K562 (cell line): ENCODE measurements around the gene USP27X. TPM values are rescaled to one million over a fixed set of nuclear protein-coding genes. Genes with fewer than 3 reads are reported as not detected.

Experiments
- ATAC-seq: fragments of 200-7000 bp; cut with Tn5 transposase; 3 replicates; pipeline ENCODE4 v1.9.1; 2020; ENCODE audit warnings: moderate library complexity
- BruUV-seq: library from RNA; stranded (reverse); fragments of 400-500 nt; replicated peaks from 2 replicates; lab custom pipeline; 2021; lab: Mats Ljungman, UMichigan
- CTCF ChIA-PET: fragments of 300-600 bp; formaldehyde crosslinking; extraction: SDS; loops from one replicate; lab custom pipeline; 2021; ENCODE audit warnings: low intra/inter-chr PET ratio; lab: Yijun Ruan, JAX
- POLR2A ChIA-PET: fragments of 300-600, 350-650 bp; sonication (Branson Sonifier 250); formaldehyde crosslinking; extraction: SDS; loops from one replicate; lab custom pipeline; 2021; ENCODE audit warnings: antibody characterized with exemption, inconsistent platforms; lab: Yijun Ruan, JAX
- DNase-seq, 4 experiments: peaks; one replicate each; pipeline versions ENCODE4 v3.0.0 to v3.0.0-alpha.2; 2011 to 2018; ENCODE audit warnings: low spot score in 3 of 4, mixed read lengths in 3 of 4; ENCODE audit errors: extremely low read depth in 1 of 4
- FAIRE-seq: peaks from 2 replicates; lab custom pipeline; 2011; peaks lifted over from hg19 to GRCh38; lab: Jason Lieb, UNC
- H2AFZ ChIP-seq: 2 replicates; pipeline ENCODE4 v1.6.0; 2011; ENCODE audit warnings: low read depth, low read length, control low read depth, inconsistent platforms
- H3K27ac ChIP-seq: fragments of 200-600 bp; 3 replicates; pipeline ENCODE4 v1.8.0; 2011; ENCODE audit warnings: low read depth, mild to moderate bottlenecking, control low read depth, inconsistent platforms, low read length, moderate library complexity, mixed read lengths; ENCODE audit errors: extremely low read depth
- H3K27me3 ChIP-seq, 2 experiments: fragments of 300-600 bp in 1 of 2; 2 replicates in 1 of 2; 3 replicates in 1 of 2; pipeline versions ENCODE4 v1.6.0 to v1.8.0; 2011; ENCODE audit warnings: inconsistent platforms in 2 of 2, low read length in 2 of 2, mild to moderate bottlenecking in 1 of 2, mixed read lengths in 1 of 2, moderate library complexity in 1 of 2; ENCODE audit not compliant: control insufficient read depth in 2 of 2, insufficient read depth in 2 of 2
- H3K36me3 ChIP-seq: fragments of 300-600 bp; 3 replicates; pipeline ENCODE4 v1.8.0; 2011; ENCODE audit warnings: mild to moderate bottlenecking, low read length, inconsistent platforms; ENCODE audit not compliant: control insufficient read depth, insufficient read depth
- H3K4me1 ChIP-seq, 2 experiments: fragments of 200-600 bp in 1 of 2; replicated peaks in 1 of 2; 2 replicates in 1 of 2; 3 replicates in 1 of 2; pipeline versions ENCODE4 v1.5.1 to v1.8.0; 2011; ENCODE audit warnings: inconsistent platforms in 2 of 2, low read length in 2 of 2, mild to moderate bottlenecking in 1 of 2, mixed read lengths in 1 of 2, moderate library complexity in 1 of 2; ENCODE audit not compliant: control insufficient read depth in 2 of 2, insufficient read depth in 2 of 2
- H3K4me2 ChIP-seq: 2 replicates; pipeline ENCODE4 v1.6.1; 2011; ENCODE audit warnings: low read length, control low read depth, inconsistent platforms, mixed read lengths; ENCODE audit not compliant: insufficient read depth
- H3K4me3 ChIP-seq: fragments of 200-600 bp; sonication (generic), shearing (Covaris generic); 2 replicates; pipeline ENCODE4 v1.5.1; 2016; ENCODE audit warnings: control low read depth, inconsistent platforms
- H3K79me2 ChIP-seq: fragments of 200-600 bp; 3 replicates; pipeline ENCODE4 v1.8.0; 2011; ENCODE audit warnings: low read length, inconsistent platforms; ENCODE audit not compliant: control insufficient read depth, insufficient read depth
- H3K9ac ChIP-seq, 2 experiments: 2 replicates each; pipeline versions ENCODE4 v1.6.0 to v1.6.1; 2011; ENCODE audit warnings: low read depth in 2 of 2, low read length in 2 of 2, control low read depth in 1 of 2, inconsistent platforms in 1 of 2, mild to moderate bottlenecking in 1 of 2, mixed read lengths in 1 of 2; ENCODE audit not compliant: insufficient read depth in 1 of 2
- H3K9me1 ChIP-seq: one replicate; pipeline ENCODE4 v1.6.0; 2011; ENCODE audit warnings: inconsistent platforms, mild to moderate bottlenecking, low read length, moderate library complexity; ENCODE audit not compliant: control insufficient read depth, insufficient read depth
- H3K9me3 ChIP-seq: replicated peaks from 2 replicates; pipeline ENCODE4 v1.5.1; 2011; ENCODE audit warnings: low read depth, low read length, inconsistent platforms; ENCODE audit not compliant: control insufficient read depth, insufficient read depth
- H4K20me1 ChIP-seq: replicated peaks from 2 replicates; pipeline ENCODE4 v1.6.1; 2011; ENCODE audit warnings: low read length, inconsistent platforms, mixed read lengths; ENCODE audit not compliant: control insufficient read depth, insufficient read depth
- BDP1 ChIP-seq: IDR thresholded peaks from 3 replicates; pipeline ENCODE4 v1.6.1; 2011; ENCODE audit not compliant: insufficient read length, insufficient read depth
- CHAMP1 ChIP-seq: fragments of 450-650 bp; IDR thresholded peaks from 2 replicates; pipeline ENCODE4 v1.6.1; 2016; ENCODE audit warnings: mild to moderate bottlenecking
- HOXB6 ChIP-seq: fragments of 250-450 bp; sonication (Bioruptor Pico); IDR thresholded peaks from 2 replicates; pipeline ENCODE4 v1.5.1; 2022; ENCODE audit warnings: mild to moderate bottlenecking, borderline replicate concordance
- IFI16 ChIP-seq: fragments of 250-450 bp; sonication (Bioruptor Pico); IDR thresholded peaks from 2 replicates; pipeline ENCODE4 v2.1.2; 2022; ENCODE audit warnings: mild to moderate bottlenecking, inconsistent platforms
- KHSRP ChIP-seq: fragments of 450-650 bp; IDR thresholded peaks from 2 replicates; pipeline ENCODE4 v1.6.1; 2017
- MEIS2 ChIP-seq: fragments of 450-650 bp; IDR thresholded peaks from 2 replicates; pipeline ENCODE4 v1.6.1; 2014; ENCODE audit warnings: mild to moderate bottlenecking; ENCODE audit not compliant: partially characterized antibody
- NR0B1 ChIP-seq: fragments of 450-650 bp; IDR thresholded peaks from one replicate; pipeline ENCODE4 v1.6.1; 2018; ENCODE audit warnings: mild to moderate bottlenecking, moderate library complexity; ENCODE audit not compliant: partially characterized antibody
- SUPT5H ChIP-seq: fragments of 450-650 bp; IDR thresholded peaks from 2 replicates; pipeline ENCODE4 v1.6.1; 2016
- TBP ChIP-seq: optimal IDR thresholded peaks from 2 replicates; pipeline ENCODE3; 2011; ENCODE audit warnings: low read depth, low read length, improper control_type of control experiment
- ZNF253 ChIP-seq: fragments of 250-450 bp; sonication (Bioruptor Pico); conservative IDR thresholded peaks from 2 replicates; pipeline ENCODE4 v1.6.1; 2021; ENCODE audit warnings: mild to moderate bottlenecking
- ZNF436 ChIP-seq: fragments of 250-450, 450-650 bp; sonication (Bioruptor Pico); formaldehyde crosslinking; IDR thresholded peaks from 2 replicates; pipeline ENCODE4 v1.7.0; 2020; ENCODE audit warnings: mild to moderate bottlenecking
- ZNF57 ChIP-seq: fragments of 450-650 bp; formaldehyde crosslinking; IDR thresholded peaks from 2 replicates; pipeline ENCODE4 v1.4.0; 2020; ENCODE audit warnings: mild to moderate bottlenecking, moderate library complexity
- ZNF77 ChIP-seq: fragments of 250-450 bp; sonication (Bioruptor Pico); IDR thresholded peaks from 2 replicates; pipeline ENCODE4 v1.5.0; 2020
- WGBS: fragments of 100-300 bp; shearing (Covaris generic); methylation state at CpG from one replicate; pipeline ENCODE4 v1.1.6; 2016; ENCODE audit warnings: low coverage, mixed read lengths; ENCODE audit not compliant: insufficient coverage; ENCODE audit errors: missing lambda C conversion rate; 5-methylcytosine and 5-hydroxymethylcytosine counted together
- in situ Hi-C: fragments of 300-500 bp; cut with MboI; formaldehyde crosslinking; loops from 4 replicates; pipeline ENCODE4 v1.15.0; 2018; ENCODE audit warnings: inconsistent platforms, mixed read lengths
- intact Hi-C: fragments of 100-400 bp; cut with micrococcal nuclease; formaldehyde crosslinking; loops from 2 replicates; pipeline ENCODE4 v1.14.2; 2022
- polyA plus RNA-seq, 8 experiments: library from polyadenylated mRNA; depleted of rRNA in 4 of 8; stranded (reverse) in 5 of 8; unstranded in 3 of 8; fragments of >200 nt; fragmentation: Nextera tagmentation in 2 of 8; fragmentation: Illumina TruSeq in 1 of 8; extraction: Ambion mirVana in 2 of 8; extraction: Trizol in 1 of 8; gene quantifications; 2 replicates each; pipeline versions ENCODE4 v1.2.1 to v1.2.3, GENCODE V29; 2011 to 2014; ENCODE audit warnings: inconsistent platforms in 1 of 8, missing spikeins in 1 of 8
- total RNA-seq, 7 experiments: library from RNA; depleted of rRNA in 6 of 7; stranded (reverse); fragments of >200 nt in 6 of 7; fragmentation: Illumina TruSeq in 2 of 7; extraction: Trizol in 2 of 7; gene quantifications; 2 replicates each; pipeline versions ENCODE4 v1.2.1 to v1.2.3, GENCODE V29; 2011 to 2021; ENCODE audit warnings: low replicate concordance in 1 of 7

Gene USP27X
- total and polyA plus RNA-seq, 9 of the 15 experiments (the other 6 are each of a cell fraction or from before 2014, with no cell fraction given) = 0.15 to 4.7 (median 1.6) TPM

- Histone ChIP-seq H3K9me3 (no peaks in the 10 kb centered on the region), H2AFZ (no peak overlapping the region), H3K27ac (no peak overlapping the region), H3K4me1 (no peaks in the 10 kb centered on the region), H3K4me2 (no peak overlapping the region), H4K20me1 (no peaks in the 10 kb centered on the region), H3K9me1 (no peaks in the 10 kb centered on the region), H3K4me3 (no peak overlapping the region), H3K79me2 (no peaks in the 10 kb centered on the region), H3K27me3 (peaks cover 0 to 7% of the 10 kb centered on the region in 2 experiments; a peak in 1 of 5 replicates), H3K36me3 (no peaks in the 10 kb centered on the region), H3K9ac (no peak overlapping the region)
- in situ Hi-C loops (loop anchor here (10.0 to 25.0 kb wide), 3 partner anchors 182 to 1276 kb away; partner anchors contain the start of genes AKAP4 and CCNB3), intact Hi-C loops (loop anchor here (2.0 to 10.0 kb wide), 3 partner anchors 28 to 532 kb away; no protein-coding TSS in a partner anchor)
- no peak for TF ChIP-seq IFI16 (CRISPR knock-in tag)
- TF ChIP-seq ZNF77 (CRISPR knock-in tag) = no peak
- TF ChIP-seq KHSRP = no peak
- no peak for TF ChIP-seq ZNF57 (CRISPR knock-in tag)
- no peak for TF ChIP-seq BDP1
- no peak for TF ChIP-seq MEIS2
- TF ChIP-seq CHAMP1 = no peak
- no peak for TF ChIP-seq ZNF436
- no peak for TF ChIP-seq NR0B1
- no peak for TF ChIP-seq ZNF253 (CRISPR knock-in tag)
- no peak for TF ChIP-seq TBP
- TF ChIP-seq SUPT5H = no peak
- TF ChIP-seq HOXB6 (CRISPR knock-in tag) = no peak
- ATAC-seq (no peak), FAIRE-seq (no peak), DNase-seq (no peak)
- WGBS = 22% methylated on average over 3 of the region's 3 CpGs
- ChIA-PET POLR2A (interaction anchor here (0.6 kb wide), 1 partner anchor 1338 kb away, joined by 3 read pairs; no protein-coding TSS in a partner anchor), CTCF (no interaction called here)
- no TSS peak for BruUV-seq
These were observed 33.6 kb downstream of the USP27X start for GRCh38 chrX:49912861-49913260.
